H1 (cell line): ENCODE data around the gene CELF5. TPM values are rescaled to one million over a fixed set of nuclear protein-coding genes. Genes with fewer than 3 reads are reported as not detected.

Source experiments
- CTCF ChIA-PET: fragments of 300-600 bp; sonication (Branson Sonifier 250); formaldehyde crosslinking; loops from one replicate; lab custom pipeline; 2021; ENCODE audit not compliant: partially characterized antibody; lab: Charles Lee
- POLR2A ChIA-PET: fragments of 300-600 bp; sonication (Branson Sonifier 250); formaldehyde crosslinking; loops from one replicate; lab custom pipeline; 2021; ENCODE audit warnings: inconsistent platforms; ENCODE audit not compliant: partially characterized antibody; lab: Charles Lee
- DNase-seq, 2 experiments: peaks; one replicate each; pipeline versions ENCODE4 v3.0.0 to v3.0.0-alpha.2; 2010 to 2022; ENCODE audit warnings: low spot score in 2 of 2, low read depth in 1 of 2, mixed read lengths in 1 of 2
- FAIRE-seq: peaks from 2 replicates; lab custom pipeline; 2011; peaks lifted over from hg19 to GRCh38; lab: Jason Lieb, UNC
- H2AFZ ChIP-seq: 2 replicates; pipeline ENCODE4 v1.8.1; 2012; ENCODE audit warnings: low read length, inconsistent platforms
- H2AK5ac ChIP-seq: 2 replicates; pipeline ENCODE4 v1.6.1; 2013; ENCODE audit warnings: low read depth, low read length
- H2BK120ac ChIP-seq: replicated peaks from 2 replicates; pipeline ENCODE3; 2013; ENCODE audit warnings: low read depth, low read length, inconsistent platforms
- H2BK12ac ChIP-seq: 2 replicates; pipeline ENCODE4 v1.6.1; 2013; ENCODE audit warnings: low read depth, low read length
- H2BK15ac ChIP-seq: 2 replicates; pipeline ENCODE4 v1.6.1; 2013; ENCODE audit warnings: low read length
- H2BK20ac ChIP-seq: 2 replicates; pipeline ENCODE4 v1.6.1; 2013; ENCODE audit warnings: low read length
- H2BK5ac ChIP-seq: 2 replicates; pipeline ENCODE4 v1.6.1; 2013; ENCODE audit warnings: low read depth, low read length
- H3K14ac ChIP-seq: 2 replicates; pipeline ENCODE4 v1.6.1; 2013; ENCODE audit warnings: inconsistent platforms; ENCODE audit not compliant: insufficient read length
- H3K18ac ChIP-seq: 2 replicates; pipeline ENCODE4 v1.6.1; 2013; ENCODE audit warnings: low read length; ENCODE audit errors: extremely low read depth
- H3K23ac ChIP-seq: 2 replicates; pipeline ENCODE4 v1.6.1; 2013; ENCODE audit warnings: inconsistent platforms; ENCODE audit not compliant: insufficient read length
- H3K23me2 ChIP-seq: 2 replicates; pipeline ENCODE4 v1.6.1; 2013; ENCODE audit warnings: low read depth, low read length
- H3K27ac ChIP-seq: 2 replicates; pipeline ENCODE4 v1.6.1; 2011; ENCODE audit warnings: low read depth, low read length, inconsistent platforms
- H3K27me3 ChIP-seq, 4 experiments: replicated peaks in 1 of 4; 1 replicate in 1 of 4; 2 replicates in 3 of 4; pipeline versions ENCODE4 v1.6.1 to v1.8.1; 2011 to 2013; ENCODE audit warnings: low read length in 3 of 4, mild to moderate bottlenecking in 3 of 4, inconsistent platforms in 2 of 4, mixed read lengths in 2 of 4, moderate library complexity in 1 of 4; ENCODE audit not compliant: control insufficient read depth in 3 of 4, insufficient read depth in 3 of 4; ENCODE audit errors: extremely low read depth in 1 of 4
- H3K36me3 ChIP-seq, 4 experiments: 2 replicates each; pipeline versions ENCODE4 v1.6.1 to v1.8.1; 2011 to 2013; ENCODE audit warnings: mild to moderate bottlenecking in 4 of 4, low read length in 3 of 4, moderate library complexity in 2 of 4, control low read depth in 1 of 4, inconsistent platforms in 1 of 4; ENCODE audit not compliant: insufficient read depth in 4 of 4, control insufficient read depth in 2 of 4
- H3K4ac ChIP-seq: replicated peaks from 2 replicates; pipeline ENCODE3; 2013; ENCODE audit warnings: low read length, low read depth, mixed read lengths, inconsistent platforms; ENCODE audit not compliant: insufficient read length
- H3K4me1 ChIP-seq, 4 experiments: replicated peaks in 1 of 4; 1 replicate in 1 of 4; 2 replicates in 3 of 4; pipeline versions ENCODE4 v1.6.1 to v1.8.1; 2011 to 2013; ENCODE audit warnings: low read length in 3 of 4, inconsistent platforms in 2 of 4, mixed read lengths in 1 of 4; ENCODE audit not compliant: insufficient read depth in 4 of 4, control insufficient read depth in 3 of 4
- H3K4me2 ChIP-seq, 2 experiments: 2 replicates each; pipeline versions ENCODE4 v1.6.1 to v1.8.1; 2011 to 2013; ENCODE audit warnings: low read depth in 2 of 2, low read length in 2 of 2, control low read depth in 1 of 2, inconsistent platforms in 1 of 2, mild to moderate bottlenecking in 1 of 2; ENCODE audit not compliant: insufficient read depth in 1 of 2
- H3K4me3 ChIP-seq, 4 experiments: fragments of 200-600, 300-600 bp in 1 of 4; sonication (generic), shearing (Covaris generic), sonication (Bioruptor Twin) in 1 of 4; 2 replicates each; pipeline versions ENCODE4 v1.5.1 to v1.8.1; 2011 to 2016; ENCODE audit warnings: low read length in 4 of 4, low read depth in 3 of 4, control low read depth in 2 of 4, inconsistent platforms in 2 of 4, mild to moderate bottlenecking in 2 of 4, mixed read lengths in 1 of 4, moderate library complexity in 1 of 4; ENCODE audit not compliant: insufficient read depth in 2 of 4; ENCODE audit errors: extremely low read depth in 1 of 4
- H3K56ac ChIP-seq: replicated peaks from 2 replicates; pipeline ENCODE3; 2013; ENCODE audit warnings: low read depth, mild to moderate bottlenecking, mixed read lengths, low read length, inconsistent platforms; ENCODE audit not compliant: insufficient read length
- H3K79me1 ChIP-seq: 2 replicates; pipeline ENCODE4 v1.6.1; 2013; ENCODE audit warnings: low read depth, low read length, control low read depth
- H3K79me2 ChIP-seq, 2 experiments: 2 replicates each; pipeline versions ENCODE4 v1.6.1 to v1.8.1; 2012 to 2013; ENCODE audit warnings: low read length in 2 of 2, mild to moderate bottlenecking in 2 of 2, inconsistent platforms in 1 of 2; ENCODE audit not compliant: insufficient read depth in 2 of 2, control insufficient read depth in 1 of 2
- H3K9ac ChIP-seq, 4 experiments: replicated peaks in 1 of 4; 1 replicate in 1 of 4; 2 replicates in 3 of 4; pipeline versions ENCODE4 v1.6.1 to v1.8.1; 2011 to 2013; ENCODE audit warnings: low read depth in 3 of 4, low read length in 3 of 4, control low read depth in 2 of 4, mild to moderate bottlenecking in 2 of 4, moderate library complexity in 2 of 4, inconsistent platforms in 1 of 4; ENCODE audit errors: extremely low read depth in 1 of 4
- H3K9me3 ChIP-seq, 2 experiments: 2 replicates each; pipeline versions ENCODE4 v1.6.1 to v1.8.1; 2012 to 2013; ENCODE audit warnings: mild to moderate bottlenecking in 2 of 2, moderate library complexity in 2 of 2, control low read depth in 1 of 2, inconsistent platforms in 1 of 2, low read depth in 1 of 2, low read length in 1 of 2, mixed read lengths in 1 of 2; ENCODE audit not compliant: insufficient read depth in 2 of 2
- H4K20me1 ChIP-seq, 2 experiments: replicated peaks in 1 of 2; 2 replicates each; pipeline versions ENCODE3 to v1.8.1; 2011 to 2013; ENCODE audit warnings: inconsistent platforms in 2 of 2, low read length in 2 of 2, mild to moderate bottlenecking in 1 of 2; ENCODE audit not compliant: insufficient read depth in 2 of 2, control insufficient read depth in 1 of 2
- H4K5ac ChIP-seq: 2 replicates; pipeline ENCODE4 v1.6.1; 2013; ENCODE audit warnings: low read length, low read depth, mixed read lengths, inconsistent platforms; ENCODE audit not compliant: insufficient read length
- H4K8ac ChIP-seq: 2 replicates; pipeline ENCODE4 v1.8.0; 2013; ENCODE audit warnings: mild to moderate bottlenecking, moderate library complexity, low read length, inconsistent platforms; ENCODE audit not compliant: insufficient read depth; ENCODE audit errors: extremely low read depth
- H4K91ac ChIP-seq: replicated peaks from 2 replicates; pipeline ENCODE3; 2013; ENCODE audit warnings: low read length, mixed read lengths, inconsistent platforms; ENCODE audit not compliant: insufficient read length
- CBX8 ChIP-seq: fragments of 300-800, 300-1000 bp; sonication (generic); IDR thresholded peaks from 2 replicates; pipeline ENCODE4 v1.7.1; 2016; ENCODE audit warnings: low read depth, low read length, borderline replicate concordance
- POLR2AphosphoS5 ChIP-seq: IDR thresholded peaks from 2 replicates; pipeline ENCODE4 v1.6.1; 2011; ENCODE audit warnings: low read depth, low read length
- SIN3A ChIP-seq, 2 experiments: IDR thresholded peaks in 1 of 2; conservative IDR thresholded peaks in 1 of 2; 2 replicates each; pipeline ENCODE4 v1.6.1; 2011 to 2012; ENCODE audit warnings: low read length in 2 of 2, improper control_type of control experiment in 1 of 2, low read depth in 1 of 2, mild to moderate bottlenecking in 1 of 2
- SIRT6 ChIP-seq: IDR thresholded peaks from one replicate; pipeline ENCODE4 v1.7.1; 2012; ENCODE audit warnings: low read length, inconsistent platforms
- SP4 ChIP-seq: IDR thresholded peaks from 2 replicates; pipeline ENCODE4 v1.6.1; 2012; ENCODE audit warnings: low read length, inconsistent platforms
- TAF7 ChIP-seq: optimal IDR thresholded peaks from 2 replicates; pipeline ENCODE3; 2011; ENCODE audit warnings: low read depth, mild to moderate bottlenecking, inconsistent platforms, low read length, moderate library complexity, borderline replicate concordance
- WGBS, 2 experiments: shearing (Covaris generic) in 1 of 2; methylation state at CpG; one replicate each; pipeline versions ENCODE4 v1.1.6 to v1.1.7; 2013 to 2015; ENCODE audit warnings: low lambda C conversion rate in 2 of 2, mixed read lengths in 2 of 2, inconsistent platforms in 1 of 2, low coverage in 1 of 2, missing lambda C conversion rate in 1 of 2; ENCODE audit not compliant: insufficient replicate concordance in 2 of 2, insufficient coverage in 1 of 2, insufficient read length in 1 of 2; ENCODE audit errors: extremely low coverage in 1 of 2, missing lambda C conversion rate in 1 of 2; 5-methylcytosine and 5-hydroxymethylcytosine counted together
- polyA plus RNA-seq, 7 experiments: library from polyadenylated mRNA; depleted of rRNA in 3 of 7; stranded (reverse) in 5 of 7; unstranded in 2 of 7; fragments of >200 nt in 5 of 7; fragments of 200-250 nt in 2 of 7; gene quantifications; 1 replicate in 5 of 7; 2 replicates in 1 of 7; 4 replicates in 1 of 7; pipeline versions ENCODE4 v1.2.1 to v1.2.3, GENCODE V29; 2011 to 2013; ENCODE audit warnings: missing spikeins in 2 of 7, mixed read lengths in 2 of 7
- total RNA-seq: library from RNA; stranded (reverse); fragmentation: NEBNext Ultra II Directional; extraction: Animal tissue kit (Norgen Biotek cat#: 25700); gene quantifications from 2 replicates; pipeline ENCODE4 v1.2.1, GENCODE V29; 2021

Gene CELF5
- total and polyA plus RNA-seq, 2 of the 8 experiments (the other 6 are each of a cell fraction or from before 2014, with no cell fraction given) = 9.8 to 15.0 TPM

GRCh38 chr19:3238066-3238561, 13.7 kb downstream of the CELF5 start:
- Histone ChIP-seq H3K4me3 (no peak overlapping the region), H3K36me3 (no peaks in the 10 kb centered on the region), H2AK5ac (no peak overlapping the region), H4K91ac (no peak overlapping the region), H2BK15ac (no peak overlapping the region), H3K27me3 (0 out of 7 replicates have a peak, but pooled peaks cover 0 to 2% (median 0%) of the 10 kb centered on the region in 4 experiments), H4K20me1 (peaks cover 0 to 11% of the 10 kb centered on the region in 2 experiments), H2BK5ac (no peak overlapping the region), H3K9me3 (no peaks in the 10 kb centered on the region), H3K14ac (no peak overlapping the region), H2BK120ac (no peak overlapping the region), H3K56ac (no peak overlapping the region), H3K27ac (no peak overlapping the region), H3K4me2 (no peak overlapping the region), H3K23ac (no peak overlapping the region), H4K5ac (no peak overlapping the region), H2BK12ac (no peak overlapping the region), H3K4ac (no peak overlapping the region), H3K4me1 (peaks cover 0 to 4% (median 0%) of the 10 kb centered on the region in 4 experiments; a peak in 1 of 7 replicates), H2BK20ac (no peak overlapping the region), H3K23me2 (peaks cover 7% of the 10 kb centered on the region; the same call in 1 of the 2 replicates), H3K9ac (no peak overlapping the region), H3K79me2 (no peaks in the 10 kb centered on the region), H2AFZ (no peak overlapping the region), H3K79me1 (no peaks in the 10 kb centered on the region), H4K8ac (no peak overlapping the region), H3K18ac (no peak overlapping the region)
- POLR2A ChIA-PET = interaction anchor here (1.0 kb wide), 1 partner anchor 9 kb away, joined by 3 read pairs; no protein-coding TSS in a partner anchor
- CTCF ChIA-PET = interaction anchor here (0.7 to 1.4 kb wide), 3 partner anchors 15 to 102 kb away, joined by 3 to 6 read pairs (median 3); no protein-coding TSS in a partner anchor
- TF ChIP-seq SIN3A (conservative IDR thresholded peaks at IDR 0.05 in 1 of 2, IDR thresholded peaks at IDR 0.05 in 1 of 2; ENCODE audit: low read depth in 1 of 2, low read length in 2 of 2) = no peak
- no peak for TF ChIP-seq SIRT6
- no peak for TF ChIP-seq SP4
- no peak for TF ChIP-seq CBX8
- TF ChIP-seq POLR2AphosphoS5 = no peak
- TF ChIP-seq TAF7 = no peak
- no peak for DNase-seq
- 90% methylated on average over 7 of the region's 7 CpGs; no CpG with 5 or more reads in 1 of the 2 experiments for whole genome bisulfite sequencing, 2 experiments
- FAIRE-seq = no peak
